ENCODE results near the gene GALNT1. TPM values are rescaled to one million over a fixed set of nuclear protein-coding genes. Genes with fewer than 3 reads are reported as not detected.
A peak's percentile ranks its signal among the peaks of the same experiment; 100 is the strongest.
"Not testable (repeated sequence)": the region's sequence is repeated elsewhere in the genome, so short reads cannot be mapped to it uniquely, and the experiment has no call there.

The GALNT1 gene
- 4.9 and 5.4 TPM in 2 replicates for total RNA-seq (2014; rRNA removed; shearing (Covaris generic))

DNA sequence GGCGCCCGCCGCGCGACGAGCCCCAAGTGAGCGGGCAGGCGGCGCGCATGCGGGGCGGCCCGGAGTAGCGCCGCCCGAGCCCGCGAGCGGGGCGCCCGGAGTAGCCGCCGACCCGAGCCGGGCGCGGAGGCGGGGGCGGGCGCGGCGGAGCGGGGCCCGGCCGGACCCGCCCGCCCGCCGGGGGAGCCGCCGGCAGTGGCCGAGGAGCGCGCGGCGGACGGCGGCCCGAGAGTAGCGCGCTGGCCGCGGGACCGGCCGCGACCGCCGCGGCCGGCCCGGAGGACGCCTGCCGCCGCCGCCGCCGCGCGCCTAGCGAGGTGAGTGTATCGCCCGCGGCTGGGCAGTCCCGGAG is at the start of gene GALNT1:
GALNT1 (plus strand) TSS at position 195 of the 352 bp plus-strand sequence. CDS start 72,923 bp downstream, outside the sequence.
- DNase-seq (ENCODE audit: low spot score), result no peak

DNA sequence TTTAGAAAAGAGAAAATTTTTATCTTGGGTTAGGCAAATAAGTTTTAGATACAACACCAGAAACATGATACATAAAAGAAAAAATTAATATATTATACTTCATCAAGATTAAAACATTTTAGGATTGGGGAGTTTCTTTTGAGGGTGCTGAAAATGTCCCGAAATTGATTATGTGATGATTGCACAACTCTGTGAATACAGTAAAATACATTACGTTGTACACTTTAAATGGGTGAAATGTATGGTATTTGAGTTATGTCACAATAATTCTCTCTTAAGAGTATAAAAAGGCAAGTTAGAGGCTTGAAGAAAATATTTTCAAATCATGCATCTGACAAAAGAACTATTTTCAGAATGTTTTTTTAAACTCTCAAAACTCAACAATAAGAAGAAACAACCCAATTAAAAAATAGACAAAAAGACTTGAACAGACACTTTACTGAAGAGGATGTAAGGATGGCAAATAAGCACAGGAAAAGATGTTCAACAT is 47.6 kb upstream of the GALNT1 start:
- DNase-seq (ENCODE audit: low spot score), result no peak

DNA sequence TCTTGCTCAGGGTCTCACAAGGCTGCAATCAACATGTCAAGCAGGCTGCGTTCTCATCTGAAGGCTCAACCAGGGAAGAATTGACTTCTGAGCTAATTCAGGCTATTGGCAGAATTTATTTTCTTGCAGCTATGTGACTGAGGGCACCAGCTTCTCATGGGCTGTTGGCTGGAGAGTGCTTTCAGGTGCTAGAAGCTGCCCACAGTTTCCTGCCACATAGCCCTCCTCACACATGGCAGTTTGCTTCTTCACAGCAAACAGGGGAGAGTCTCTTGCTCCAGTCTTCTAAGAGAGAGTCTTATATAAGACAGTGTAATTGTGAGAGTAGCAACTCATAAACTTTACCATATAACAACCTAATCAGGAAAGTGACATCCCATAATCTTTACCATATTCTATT is 46.2 kb upstream of the GALNT1 start:
- DNase-seq (ENCODE audit: low spot score), result no peak

DNA sequence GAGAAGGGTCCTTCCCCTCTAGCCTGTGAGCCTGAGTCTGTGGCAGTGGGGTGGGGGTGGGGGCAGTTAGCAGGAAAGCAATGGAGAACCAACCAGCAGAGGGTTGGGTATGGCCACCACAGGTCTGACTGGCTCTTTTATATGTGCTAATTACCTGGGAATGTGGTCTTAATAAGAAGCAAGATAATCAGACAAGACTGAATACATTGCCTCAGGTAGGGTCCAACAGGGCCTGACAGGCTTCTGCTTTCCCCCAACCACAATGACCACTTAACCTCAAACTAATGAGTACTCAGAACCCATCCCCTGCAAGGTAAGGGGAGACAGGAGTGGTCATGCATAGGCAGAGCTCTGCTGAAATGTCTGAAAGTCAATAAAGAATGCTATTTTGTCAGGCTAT is 39.2 kb upstream of the GALNT1 start:
- DNase-seq (ENCODE audit: low spot score), result no peak

DNA sequence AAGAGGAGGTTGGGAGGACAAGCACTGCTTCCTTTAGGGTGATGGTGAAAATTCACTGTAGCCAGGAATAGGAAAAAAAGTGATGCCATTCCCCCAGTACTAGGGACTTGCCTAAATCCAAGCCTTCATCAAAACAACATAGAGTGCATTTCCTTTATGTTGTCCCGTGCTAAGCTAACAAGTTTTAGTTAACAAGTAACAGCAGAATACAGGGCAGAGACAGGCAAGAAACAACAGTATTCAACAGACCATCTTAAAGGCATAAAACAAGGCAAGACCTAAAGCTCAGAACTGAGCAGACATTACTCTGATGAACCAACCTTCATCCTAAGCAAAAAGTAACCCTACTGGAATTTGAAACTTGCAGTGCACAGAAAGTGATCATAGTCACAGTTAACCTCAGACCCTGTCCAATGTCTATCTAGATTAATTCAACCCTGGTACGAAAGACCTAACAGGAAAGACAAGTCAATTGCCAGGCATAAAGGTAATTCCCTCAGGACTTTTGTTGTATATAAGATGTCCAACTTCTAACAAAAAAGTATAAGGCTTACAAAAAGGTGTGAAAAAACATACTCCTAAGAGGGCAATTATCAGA is 34.4 kb upstream of the GALNT1 start:
- no peak for DNase-seq (ENCODE audit: low spot score)

DNA sequence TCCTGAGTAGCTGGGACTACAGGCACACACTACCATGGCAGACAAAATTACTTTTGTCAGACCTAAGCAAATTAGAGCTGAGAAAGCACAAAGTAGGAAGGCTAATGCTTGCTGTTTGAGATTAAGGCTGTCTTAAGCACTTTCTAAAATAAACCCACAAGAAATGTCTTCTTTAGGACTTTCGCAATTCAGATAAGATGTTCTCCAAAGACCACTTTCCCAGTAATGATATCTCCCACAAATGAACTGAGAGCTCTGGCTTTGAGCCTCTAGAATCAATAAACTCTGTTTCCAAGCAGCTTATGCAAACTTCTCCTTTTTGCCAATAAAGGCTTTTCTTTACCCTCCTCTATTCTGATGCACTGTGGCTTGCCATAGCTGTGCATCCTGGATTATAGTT is 32.0 kb upstream of the GALNT1 start:
- no peak for DNase-seq (ENCODE audit: low spot score)

DNA sequence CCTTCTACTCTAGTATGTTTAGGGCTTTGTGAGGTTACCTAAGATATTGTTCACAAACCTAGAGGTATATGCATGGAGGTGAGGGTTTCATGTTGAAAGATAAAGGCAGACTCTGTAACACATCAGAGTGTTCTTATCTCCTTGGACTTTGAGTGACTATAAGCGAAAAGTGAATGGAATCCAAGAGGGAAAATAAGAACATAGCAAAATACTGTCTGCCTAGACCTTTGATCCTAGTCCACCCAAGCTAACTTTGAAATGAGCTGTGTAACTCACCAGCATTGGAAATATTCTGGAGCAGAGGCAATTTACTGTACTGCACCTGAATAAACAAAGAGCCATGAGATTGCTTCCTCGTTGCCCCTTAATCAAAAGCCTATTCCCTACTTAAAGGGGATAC is 28.2 kb upstream of the GALNT1 start:
- no peak for DNase-seq (ENCODE audit: low spot score)

DNA sequence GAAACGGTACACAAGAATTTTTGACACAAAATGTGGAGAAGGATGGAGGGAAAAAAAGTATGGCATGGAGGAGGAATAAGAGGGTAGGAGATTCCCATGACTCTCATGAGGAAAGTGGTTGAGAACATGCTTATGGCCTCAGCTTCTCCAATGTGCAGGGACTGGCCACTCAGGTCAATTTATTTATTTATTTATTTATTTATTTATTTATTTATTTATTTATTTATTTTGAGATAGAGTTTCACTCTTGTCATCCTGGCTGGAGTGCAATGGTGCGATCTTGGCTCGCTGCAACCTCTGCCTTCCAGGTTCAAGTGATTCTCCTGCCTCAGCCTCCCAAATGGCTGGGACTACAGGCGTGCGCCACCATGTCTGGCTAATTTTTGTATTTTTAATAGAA is 26.0 kb upstream of the GALNT1 start:
- DNase-seq (ENCODE audit: low spot score), result not testable (repeated sequence)

DNA sequence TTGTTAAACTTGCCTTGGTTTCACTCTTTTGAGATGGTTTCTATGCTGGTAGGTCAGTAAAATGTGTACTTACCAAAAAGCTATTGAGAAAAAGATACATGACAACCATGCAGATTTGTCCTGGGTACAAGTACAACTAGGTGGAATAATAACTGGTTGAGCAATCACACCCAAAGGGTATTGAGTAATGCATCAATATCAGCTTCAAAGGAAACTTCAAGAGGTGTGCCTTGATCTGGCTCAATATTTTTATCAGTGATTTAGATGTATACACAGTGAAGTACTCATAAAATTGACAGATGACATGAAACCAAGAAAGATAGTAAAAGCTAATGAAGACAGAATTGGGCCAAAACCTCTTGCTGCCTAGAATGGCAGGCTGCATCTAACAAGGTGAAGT is 21.7 kb upstream of the GALNT1 start:
- no peak for DNase-seq (ENCODE audit: low spot score)

DNA sequence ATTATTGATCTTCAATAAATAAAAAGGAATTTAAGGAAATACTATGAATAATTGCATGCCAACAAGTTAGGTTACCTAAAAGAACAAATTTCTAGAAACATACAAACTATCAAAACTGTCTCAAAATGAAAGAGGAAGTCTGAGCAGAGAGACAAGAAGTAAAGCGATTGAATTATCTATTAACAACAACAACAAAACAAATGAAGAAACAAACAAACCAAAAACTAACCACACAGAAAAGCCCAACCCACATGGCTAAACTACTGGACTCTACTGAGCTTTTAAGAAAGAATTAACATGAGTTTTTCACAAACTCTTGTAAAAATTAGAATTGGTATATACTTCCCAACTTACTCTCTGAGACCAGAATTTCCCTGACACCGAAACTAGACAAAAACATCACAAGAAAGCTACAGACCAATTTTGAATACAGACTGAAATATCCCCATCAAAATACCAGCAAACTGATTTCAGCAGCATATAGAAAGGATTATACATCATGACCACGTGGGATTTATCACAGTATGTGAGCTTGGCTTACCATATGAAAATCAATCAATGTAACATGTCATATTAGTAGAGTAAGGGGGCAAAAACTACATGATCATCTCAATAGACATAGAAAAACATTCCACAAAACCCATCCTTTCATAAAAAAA is 16.6 kb upstream of the GALNT1 start:
- DNase-seq (ENCODE audit: low spot score), result no peak

DNA sequence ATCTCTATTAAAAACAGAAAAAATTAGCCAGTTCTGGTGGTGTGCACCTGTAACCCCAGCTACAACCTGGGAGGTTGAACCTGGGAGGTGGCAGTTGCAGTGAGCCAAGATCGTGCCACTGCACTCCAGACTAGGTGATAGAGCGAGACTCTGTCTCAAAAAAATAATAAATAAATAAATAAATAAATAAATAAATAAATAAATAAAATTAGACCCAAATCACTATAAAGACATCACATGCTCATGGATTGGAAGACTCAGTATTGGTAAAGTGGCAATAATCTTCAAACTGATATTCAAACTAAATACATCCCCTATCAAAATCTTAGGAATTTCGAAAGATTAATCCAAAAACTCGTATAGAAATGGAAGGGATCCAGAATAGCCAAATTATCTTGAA is 15.5 kb upstream of the GALNT1 start:
- DNase-seq (ENCODE audit: low spot score), result no peak

DNA sequence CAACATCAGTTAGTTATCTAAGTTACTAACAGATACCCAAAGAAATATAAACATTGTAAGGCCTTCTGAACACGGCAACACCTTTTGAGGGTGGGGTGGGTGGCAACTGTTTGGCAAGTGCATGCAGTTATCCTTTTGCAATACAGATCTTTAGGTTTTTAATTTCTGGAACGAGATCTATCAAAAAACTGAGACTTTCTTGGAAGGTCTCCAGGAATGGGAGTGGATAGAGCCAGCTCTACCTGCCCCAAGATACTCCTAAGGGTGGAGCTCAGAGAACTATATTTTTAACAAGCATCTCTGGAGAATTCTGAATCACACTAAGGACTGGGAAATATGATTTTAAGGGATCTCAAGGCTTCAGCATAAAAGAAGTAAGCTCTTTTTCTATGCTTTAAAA is 11.4 kb upstream of the GALNT1 start:
- DNase-seq (ENCODE audit: low spot score), result no peak

DNA sequence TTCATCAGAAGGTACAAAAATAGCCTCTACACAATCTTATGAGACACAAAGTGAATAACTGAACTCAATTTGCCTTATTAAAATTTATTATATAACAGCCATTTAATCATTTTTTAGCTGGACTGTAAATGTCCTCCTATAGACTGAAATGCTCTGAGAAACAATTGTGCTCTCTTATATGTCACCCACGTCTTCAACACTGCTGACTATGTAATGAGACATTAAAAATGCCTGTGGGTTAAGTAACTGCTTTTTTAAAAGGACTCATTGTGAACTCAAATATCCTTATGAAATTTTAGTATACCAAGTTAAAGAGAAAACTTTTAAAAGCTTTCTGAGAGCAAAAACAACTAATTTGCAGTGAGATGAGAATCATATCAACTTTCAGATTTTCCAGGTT is 10.4 kb upstream of the GALNT1 start:
- DNase-seq (ENCODE audit: low spot score), result no peak

DNA sequence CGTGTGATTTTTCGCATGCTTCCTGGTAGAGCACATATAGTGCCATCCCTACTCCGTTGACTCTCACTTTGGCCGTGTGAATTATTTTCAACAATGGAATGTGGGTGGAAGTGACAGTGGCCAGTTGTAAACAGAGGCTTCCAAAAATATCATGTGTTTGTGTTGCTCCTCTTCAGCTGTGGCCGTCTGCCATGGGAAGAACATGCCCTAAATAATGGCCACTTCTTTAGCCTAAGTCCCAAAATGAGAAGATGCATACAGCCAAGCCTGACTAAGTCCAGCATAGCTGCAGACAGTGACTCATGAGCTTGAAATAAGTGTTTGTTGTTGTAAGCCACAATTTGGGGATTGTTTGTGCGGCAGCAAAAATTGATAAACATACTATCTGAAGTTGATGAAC is 8.9 kb upstream of the GALNT1 start:
- no peak for DNase-seq (ENCODE audit: low spot score)

DNA sequence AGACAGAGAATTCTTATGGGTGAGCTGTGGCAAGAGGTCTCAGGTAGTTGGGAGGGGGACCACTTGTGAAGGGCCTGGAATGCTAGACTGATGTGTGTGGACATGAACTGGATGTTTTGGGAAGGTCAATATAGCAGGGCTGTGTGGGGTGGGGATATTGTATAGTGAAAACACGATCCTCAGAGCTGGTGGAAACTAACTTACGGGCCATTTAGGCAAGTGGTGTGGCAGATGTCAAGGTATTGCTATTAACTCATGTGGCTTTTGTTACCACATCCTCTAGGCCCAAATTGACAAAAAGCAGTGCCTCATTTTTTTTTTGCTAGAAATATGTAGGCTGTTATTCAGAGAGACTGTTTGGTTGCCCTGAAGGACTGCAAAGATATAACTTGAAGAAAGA is 8.0 kb upstream of the GALNT1 start:
- no peak for DNase-seq (ENCODE audit: low spot score)

DNA sequence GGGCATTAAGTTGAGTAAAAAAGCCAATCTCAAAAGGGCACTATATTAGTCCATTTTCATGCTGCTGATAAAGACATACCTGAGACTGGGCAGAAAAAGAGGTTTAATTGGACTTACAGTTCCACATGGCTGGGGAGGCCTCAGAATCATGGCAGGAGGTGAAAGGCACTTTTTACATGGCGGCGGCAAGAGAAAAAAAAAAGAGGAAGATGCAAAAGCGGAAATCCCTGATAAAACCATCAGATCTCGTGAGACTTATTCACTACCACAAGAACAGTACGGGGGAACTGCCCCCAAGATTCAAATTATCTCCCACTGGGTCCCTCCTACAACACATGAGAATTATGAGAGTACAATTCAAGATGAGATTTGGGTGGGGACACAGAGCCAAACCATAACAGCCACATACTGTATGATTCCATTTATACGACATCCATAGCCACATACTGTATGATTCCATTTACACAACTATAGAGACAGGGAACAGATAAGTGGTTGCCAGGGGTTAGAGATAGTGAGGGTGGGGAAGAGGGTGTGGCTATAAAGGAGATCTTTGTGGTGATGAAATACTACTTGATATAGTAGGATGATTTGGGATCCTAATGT is 5.2 kb upstream of the GALNT1 start:
- not testable (repeated sequence) for DNase-seq (ENCODE audit: low spot score)

DNA sequence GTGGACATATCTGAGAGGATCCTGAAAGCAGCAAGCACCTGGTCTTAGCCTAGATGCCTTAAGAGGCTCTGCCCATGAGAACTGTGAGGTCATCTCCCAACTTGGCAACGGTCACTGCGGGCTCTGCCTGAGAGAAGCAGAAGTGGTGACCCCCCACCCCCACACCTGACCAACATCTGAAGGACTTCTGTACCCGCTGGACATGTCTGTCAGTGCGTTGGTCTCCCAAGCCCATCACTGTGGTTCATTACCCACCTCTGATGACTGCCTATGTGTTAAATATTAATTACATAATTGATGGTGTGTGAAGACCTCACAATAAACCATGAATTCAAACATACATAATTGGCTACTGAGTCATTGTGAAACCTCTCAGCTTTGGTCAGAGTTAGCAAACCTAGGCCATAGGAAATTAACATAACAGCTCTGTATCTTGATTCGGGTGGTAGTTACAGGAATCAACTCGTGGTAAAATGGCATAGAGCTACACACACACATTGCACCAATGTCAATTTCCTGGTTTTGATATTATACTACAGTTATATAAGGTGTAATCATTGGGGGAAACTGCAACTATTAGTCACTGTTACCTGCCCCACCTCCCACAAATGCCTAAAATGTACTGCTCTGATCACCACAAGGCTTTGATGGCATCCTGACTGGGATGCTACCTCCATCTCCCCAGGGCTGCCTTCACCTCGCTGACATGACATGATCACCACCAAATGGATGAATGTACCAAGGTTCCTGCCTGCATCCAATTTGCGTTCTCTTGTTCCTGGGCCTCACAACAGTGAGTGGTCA is 4.3 kb upstream of the GALNT1 start:
- no peak for DNase-seq (ENCODE audit: low spot score)

DNA sequence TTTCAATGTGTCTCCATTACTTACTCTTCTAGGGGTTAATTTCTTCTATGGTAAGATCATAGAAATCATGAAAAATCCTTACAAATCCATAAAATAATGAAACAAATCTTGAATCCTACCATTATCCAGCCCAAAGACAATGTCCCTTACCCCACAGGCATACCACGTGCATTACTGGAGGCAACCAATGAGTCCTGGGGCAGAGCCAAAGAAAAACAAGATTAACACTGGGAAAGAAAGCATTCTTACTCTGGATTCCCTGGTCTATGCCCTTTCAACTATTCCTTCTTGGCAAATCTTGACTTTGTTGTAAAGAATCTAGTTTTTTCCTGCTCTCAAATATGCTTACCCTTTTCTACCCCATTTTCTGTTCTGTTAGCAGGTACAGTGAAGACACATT is 3.1 kb upstream of the GALNT1 start:
- no peak for DNase-seq (ENCODE audit: low spot score)

DNA sequence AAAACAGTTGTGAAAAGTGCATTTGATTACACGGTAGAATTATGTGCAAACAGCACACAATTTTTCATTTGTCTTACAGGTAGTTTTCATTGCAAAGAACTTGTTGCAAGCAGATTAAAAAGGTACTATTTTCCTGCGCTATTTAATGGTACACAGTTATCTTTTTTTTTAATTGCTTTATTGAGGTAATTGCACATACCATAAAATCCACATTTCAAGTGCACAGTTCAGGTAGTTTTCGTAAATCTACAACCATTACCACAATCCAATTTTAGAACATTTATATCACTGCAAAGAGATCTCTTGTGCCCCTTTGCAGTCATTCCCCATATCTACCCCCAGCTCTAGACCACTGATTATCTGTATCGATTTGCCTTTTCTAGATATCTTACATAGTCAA is 2.6 kb upstream of the GALNT1 start:
- no peak for DNase-seq (ENCODE audit: low spot score)

DNA sequence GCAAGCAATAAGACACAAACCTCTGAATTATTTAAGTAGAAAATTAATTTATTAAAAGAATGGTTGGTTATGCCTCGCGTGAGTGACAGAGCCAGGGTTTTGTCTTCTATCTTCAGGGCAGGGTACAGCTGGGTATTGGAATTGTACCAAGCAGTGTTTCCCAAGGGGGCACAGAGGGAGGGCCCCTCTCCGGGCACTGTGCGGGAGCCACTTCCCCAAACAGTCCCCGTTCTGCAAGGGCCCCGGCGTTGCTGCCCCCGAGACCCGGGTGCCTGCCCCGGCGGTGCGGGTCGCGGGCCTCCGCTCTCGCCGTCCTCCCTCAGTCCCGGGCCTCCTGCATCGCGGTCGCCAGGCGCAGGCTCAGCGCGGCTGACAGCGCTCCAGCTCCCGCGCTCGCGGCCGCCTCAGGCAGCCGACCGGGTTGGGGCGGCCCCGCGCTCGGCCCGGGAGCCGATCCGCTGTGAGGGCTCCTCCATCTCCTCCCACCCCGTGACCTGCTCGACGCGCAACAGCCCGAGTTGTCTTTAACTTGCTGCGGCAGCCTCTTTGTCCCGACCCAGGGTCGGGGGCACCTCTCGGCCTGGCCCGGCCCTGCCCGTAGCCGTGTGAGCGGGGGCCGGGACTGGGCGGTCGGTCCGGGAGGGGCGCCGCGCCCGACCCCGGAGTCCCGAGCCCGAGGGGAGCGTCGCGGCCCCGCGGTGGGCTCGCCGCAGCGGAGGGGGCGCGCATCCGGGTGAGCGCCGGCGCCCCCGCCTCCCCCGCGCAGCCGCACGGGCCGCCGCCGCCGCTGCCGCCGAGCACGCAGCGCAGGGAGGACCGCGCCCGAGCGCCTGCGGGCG is 620 bp upstream of the GALNT1 start:
- peak; percentile 24 for DNase-seq (ENCODE audit: low spot score)

DNA sequence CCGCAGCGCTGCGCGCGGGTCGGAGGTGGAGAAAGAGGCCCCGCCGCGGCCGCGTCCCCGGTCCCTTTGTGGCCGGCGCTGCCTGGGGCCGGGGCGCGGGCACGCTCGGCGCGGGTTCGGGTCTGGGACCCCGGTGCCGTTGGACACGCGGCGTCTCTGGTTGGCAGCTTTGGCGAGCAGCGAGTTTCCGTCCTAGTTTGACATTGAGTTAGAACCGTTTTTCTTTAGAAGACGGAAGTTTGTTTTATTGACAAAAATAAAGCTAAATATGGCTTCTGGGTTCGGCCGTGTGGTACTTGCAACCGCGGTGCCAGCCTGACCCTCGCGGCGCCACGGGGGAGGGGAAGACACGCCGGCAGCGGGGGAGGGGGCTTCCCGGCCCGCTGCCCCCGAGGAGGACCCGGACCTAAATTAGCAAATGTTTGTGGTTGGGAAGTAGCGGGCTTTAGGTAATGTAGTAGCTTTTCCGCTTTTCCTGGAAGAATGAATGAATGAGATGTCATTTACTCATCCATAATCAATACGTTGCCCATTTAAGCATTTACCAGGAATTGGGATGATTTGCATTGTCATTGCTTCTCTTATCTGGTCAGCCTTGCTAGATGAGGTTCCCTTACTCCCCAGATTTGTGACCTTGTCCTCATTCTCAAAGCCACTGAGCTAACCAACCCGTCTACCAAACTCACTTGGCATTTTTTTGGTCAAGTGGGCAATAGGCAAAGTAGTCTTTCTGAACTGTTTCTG is 530 bp downstream of the GALNT1 start:
- DNase-seq (ENCODE audit: low spot score), result no peak

All from HT-29 (cell line).